ENCODE data around the gene ITIH4.

DNA sequence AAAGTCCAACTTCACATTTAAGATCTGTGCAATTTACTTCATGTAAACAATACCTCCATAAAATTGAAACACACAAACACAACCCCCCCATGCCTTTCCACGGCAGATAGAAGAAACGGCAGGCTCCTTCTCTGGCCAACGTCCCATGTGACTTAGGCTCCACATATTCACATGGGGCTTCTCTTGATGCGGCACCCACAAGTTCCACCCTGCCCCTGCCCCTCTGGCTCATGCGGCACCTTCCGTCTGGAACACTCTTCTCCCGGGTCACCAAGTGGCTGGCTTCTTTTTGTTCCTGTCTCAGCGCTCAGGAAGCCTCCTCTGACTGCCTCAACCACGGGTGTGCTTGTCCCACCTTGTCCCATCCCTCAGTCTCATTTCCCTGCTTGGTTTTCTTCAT, 41.3 kb upstream of the ITIH4 start:
- TF ChIP-seq, protein P1, sequence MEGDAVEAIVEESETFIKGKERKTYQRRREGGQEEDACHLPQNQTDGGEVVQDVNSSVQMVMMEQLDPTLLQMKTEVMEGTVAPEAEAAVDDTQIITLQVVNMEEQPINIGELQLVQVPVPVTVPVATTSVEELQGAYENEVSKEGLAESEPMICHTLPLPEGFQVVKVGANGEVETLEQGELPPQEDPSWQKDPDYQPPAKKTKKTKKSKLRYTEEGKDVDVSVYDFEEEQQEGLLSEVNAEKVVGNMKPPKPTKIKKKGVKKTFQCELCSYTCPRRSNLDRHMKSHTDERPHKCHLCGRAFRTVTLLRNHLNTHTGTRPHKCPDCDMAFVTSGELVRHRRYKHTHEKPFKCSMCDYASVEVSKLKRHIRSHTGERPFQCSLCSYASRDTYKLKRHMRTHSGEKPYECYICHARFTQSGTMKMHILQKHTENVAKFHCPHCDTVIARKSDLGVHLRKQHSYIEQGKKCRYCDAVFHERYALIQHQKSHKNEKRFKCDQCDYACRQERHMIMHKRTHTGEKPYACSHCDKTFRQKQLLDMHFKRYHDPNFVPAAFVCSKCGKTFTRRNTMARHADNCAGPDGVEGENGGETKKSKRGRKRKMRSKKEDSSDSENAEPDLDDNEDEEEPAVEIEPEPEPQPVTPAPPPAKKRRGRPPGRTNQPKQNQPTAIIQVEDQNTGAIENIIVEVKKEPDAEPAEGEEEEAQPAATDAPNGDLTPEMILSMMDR (IDR thresholded peaks at IDR 0.05): no peak
- TF ChIP-seq SIN3A (IDR thresholded peaks at IDR 0.05; ENCODE audit: borderline replicate concordance, insufficient read depth, low read depth, low read length) (no peak), POLR2AphosphoS5 (IDR thresholded peaks at IDR 0.05; ENCODE audit: low read depth, low read length) (no peak), TCF7L2 (IDR thresholded peaks at IDR 0.05; ENCODE audit: low read depth, low read length) (no peak)
- TF ChIP-seq, protein P2, sequence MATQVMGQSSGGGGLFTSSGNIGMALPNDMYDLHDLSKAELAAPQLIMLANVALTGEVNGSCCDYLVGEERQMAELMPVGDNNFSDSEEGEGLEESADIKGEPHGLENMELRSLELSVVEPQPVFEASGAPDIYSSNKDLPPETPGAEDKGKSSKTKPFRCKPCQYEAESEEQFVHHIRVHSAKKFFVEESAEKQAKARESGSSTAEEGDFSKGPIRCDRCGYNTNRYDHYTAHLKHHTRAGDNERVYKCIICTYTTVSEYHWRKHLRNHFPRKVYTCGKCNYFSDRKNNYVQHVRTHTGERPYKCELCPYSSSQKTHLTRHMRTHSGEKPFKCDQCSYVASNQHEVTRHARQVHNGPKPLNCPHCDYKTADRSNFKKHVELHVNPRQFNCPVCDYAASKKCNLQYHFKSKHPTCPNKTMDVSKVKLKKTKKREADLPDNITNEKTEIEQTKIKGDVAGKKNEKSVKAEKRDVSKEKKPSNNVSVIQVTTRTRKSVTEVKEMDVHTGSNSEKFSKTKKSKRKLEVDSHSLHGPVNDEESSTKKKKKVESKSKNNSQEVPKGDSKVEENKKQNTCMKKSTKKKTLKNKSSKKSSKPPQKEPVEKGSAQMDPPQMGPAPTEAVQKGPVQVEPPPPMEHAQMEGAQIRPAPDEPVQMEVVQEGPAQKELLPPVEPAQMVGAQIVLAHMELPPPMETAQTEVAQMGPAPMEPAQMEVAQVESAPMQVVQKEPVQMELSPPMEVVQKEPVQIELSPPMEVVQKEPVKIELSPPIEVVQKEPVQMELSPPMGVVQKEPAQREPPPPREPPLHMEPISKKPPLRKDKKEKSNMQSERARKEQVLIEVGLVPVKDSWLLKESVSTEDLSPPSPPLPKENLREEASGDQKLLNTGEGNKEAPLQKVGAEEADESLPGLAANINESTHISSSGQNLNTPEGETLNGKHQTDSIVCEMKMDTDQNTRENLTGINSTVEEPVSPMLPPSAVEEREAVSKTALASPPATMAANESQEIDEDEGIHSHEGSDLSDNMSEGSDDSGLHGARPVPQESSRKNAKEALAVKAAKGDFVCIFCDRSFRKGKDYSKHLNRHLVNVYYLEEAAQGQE (IDR thresholded peaks at IDR 0.05; ENCODE audit: insufficient read depth in 1 of 2, low read depth in 2 of 2, low read length in 1 of 2): no peak
